ENCODE data around the gene ZNF345. TPM values are rescaled to one million over a fixed set of nuclear protein-coding genes. Genes with fewer than 3 reads are reported as not detected.

The ZNF345 gene
- polyA plus RNA-seq, 4 donors, result 11.2 to 15.8 (median 14.0) TPM

GRCh38 chr19:36915992-36916830 is 65.5 kb downstream of the ZNF345 start, which contains the start of the genes ZNF568 and ZNF829:
ZNF568 (plus strand) TSS chr19:36916332; CDS start chr19:36922771, 6,439 bp downstream.
ZNF829 (minus strand) TSS chr19:36916291; CDS start chr19:36915167, 1,124 bp downstream.
- peak; percentile 76 to 85 (median 82) for DNase-seq (ENCODE audit: low read depth in 4 of 4, low spot score in 3 of 4)

- peak in 1 of 4 donors; percentile 1 for DNase-seq (ENCODE audit: low read depth in 4 of 4, low spot score in 3 of 4)
These were observed 66.3 kb downstream of the ZNF345 start for GRCh38 chr19:36916991-36917390.

GRCh38 chr19:36918090-36918489 is 67.4 kb downstream of the ZNF345 start:
- no peak for DNase-seq (ENCODE audit: low read depth in 4 of 4, low spot score in 3 of 4)

Other genes with a start within 250 kb of the ZNF345 start
- gene ZNF382, start 245.6 kb upstream of the ZNF345 start, polyA plus RNA-seq (ENCODE audit: insufficient read length in 4 of 4), result 1 to 10 TPM; 6.0 to 8.9 (median 8.1) TPM
- 10 to 100 TPM; 11.8 to 13.6 (median 12.7) TPM for gene ZNF461, start 184.0 kb upstream of the ZNF345 start, polyA plus RNA-seq (ENCODE audit: insufficient read length in 4 of 4)
- gene ZNF567, start 163.3 kb upstream of the ZNF345 start, polyA plus RNA-seq (ENCODE audit: insufficient read length in 4 of 4), result 10 to 100 TPM; 10.9 to 16.9 (median 13.9) TPM
- 1 to 10 TPM; 2.7 to 3.2 (median 3.2) TPM for gene ZNF850, start 78.1 kb upstream of the ZNF345 start, polyA plus RNA-seq (ENCODE audit: insufficient read length in 4 of 4)
- 10 to 100 TPM; 10.6 to 14.4 (median 11.8) TPM for gene ZNF790, start 12.5 kb upstream of the ZNF345 start, polyA plus RNA-seq (ENCODE audit: insufficient read length in 4 of 4)
- gene ZNF829, start 65.4 kb downstream of the ZNF345 start, polyA plus RNA-seq (ENCODE audit: insufficient read length in 4 of 4), result 1 to 10 TPM; 6.5 to 7.6 (median 7.1) TPM
- gene ZNF568, start 65.5 kb downstream of the ZNF345 start, polyA plus RNA-seq (ENCODE audit: insufficient read length in 4 of 4), result 10 to 100 TPM; 22.5 to 26.7 (median 24.4) TPM
- 10 to 100 TPM; 21.4 to 25.9 (median 22.3) TPM for gene ZNF420, start 227.6 kb downstream of the ZNF345 start, polyA plus RNA-seq (ENCODE audit: insufficient read length in 4 of 4)

Data from left renal pelvis (tissue), 4 donors.